ENCODE measurements around the gene VPS45.

DNA sequence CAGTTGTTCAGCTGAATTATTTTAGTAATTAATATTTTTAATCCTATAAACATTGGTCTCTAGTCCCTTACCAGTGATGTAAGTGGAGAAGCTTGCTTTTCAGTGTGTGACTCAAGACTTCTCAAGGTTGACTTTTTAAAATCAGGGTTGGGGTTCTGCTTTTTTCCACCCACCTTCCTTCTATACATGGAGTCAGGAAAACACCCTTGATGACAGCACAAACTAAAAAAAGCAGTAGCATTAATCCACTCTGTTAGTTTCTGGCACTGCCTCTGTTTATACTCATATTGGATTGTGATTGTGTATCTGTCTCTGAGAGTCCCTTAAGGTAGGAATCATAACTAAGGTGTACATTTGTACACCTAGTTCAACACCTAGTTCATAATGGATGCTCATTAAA, 73.9 kb downstream of the VPS45 start:
- TF ChIP-seq, protein P1, sequence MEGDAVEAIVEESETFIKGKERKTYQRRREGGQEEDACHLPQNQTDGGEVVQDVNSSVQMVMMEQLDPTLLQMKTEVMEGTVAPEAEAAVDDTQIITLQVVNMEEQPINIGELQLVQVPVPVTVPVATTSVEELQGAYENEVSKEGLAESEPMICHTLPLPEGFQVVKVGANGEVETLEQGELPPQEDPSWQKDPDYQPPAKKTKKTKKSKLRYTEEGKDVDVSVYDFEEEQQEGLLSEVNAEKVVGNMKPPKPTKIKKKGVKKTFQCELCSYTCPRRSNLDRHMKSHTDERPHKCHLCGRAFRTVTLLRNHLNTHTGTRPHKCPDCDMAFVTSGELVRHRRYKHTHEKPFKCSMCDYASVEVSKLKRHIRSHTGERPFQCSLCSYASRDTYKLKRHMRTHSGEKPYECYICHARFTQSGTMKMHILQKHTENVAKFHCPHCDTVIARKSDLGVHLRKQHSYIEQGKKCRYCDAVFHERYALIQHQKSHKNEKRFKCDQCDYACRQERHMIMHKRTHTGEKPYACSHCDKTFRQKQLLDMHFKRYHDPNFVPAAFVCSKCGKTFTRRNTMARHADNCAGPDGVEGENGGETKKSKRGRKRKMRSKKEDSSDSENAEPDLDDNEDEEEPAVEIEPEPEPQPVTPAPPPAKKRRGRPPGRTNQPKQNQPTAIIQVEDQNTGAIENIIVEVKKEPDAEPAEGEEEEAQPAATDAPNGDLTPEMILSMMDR (IDR thresholded peaks at IDR 0.05; ENCODE audit: insufficient read depth, low read depth, low read length): no peak
- TF ChIP-seq EZH2 (IDR thresholded peaks at IDR 0.05; ENCODE audit: insufficient read depth, low read length): no peak
